SKM-1 treated with dmso at 0.1 percent for 144 hours (cell line): ENCODE data around the gene LIME1.
"Not testable (repeated sequence)": the region's sequence is repeated elsewhere in the genome, so short reads cannot be mapped to it uniquely, and the experiment has no call there.

Source experiments
- DNase-seq: peaks from one replicate; lab custom pipeline; 2025; ENCODE audit not compliant: unreplicated experiment; lab: John Stamatoyannopoulos, UW

The LIME1 gene

GRCh38 chr20:63771046-63771707 is 34.7 kb downstream of the LIME1 start:
- no peak for DNase-seq

- DNase-seq = no peak
These were observed 36.5 kb downstream of the LIME1 start for GRCh38 chr20:63772781-63773518.

GRCh38 chr20:63773571-63774241 is 37.2 kb downstream of the LIME1 start:
- DNase-seq = no peak

- no peak for DNase-seq
These were observed 37.8 kb downstream of the LIME1 start for GRCh38 chr20:63774306-63774705.

- DNase-seq = peak; percentile 12
These were observed 38.9 kb downstream of the LIME1 start for GRCh38 chr20:63775096-63775978.

- DNase-seq = not testable (repeated sequence)
These were observed 40.4 kb downstream of the LIME1 start for GRCh38 chr20:63776875-63777274.

GRCh38 chr20:63777614-63778013 is 41.1 kb downstream of the LIME1 start:
- no peak for DNase-seq

- DNase-seq = no peak
These were observed 41.7 kb downstream of the LIME1 start for GRCh38 chr20:63778034-63778752.

- DNase-seq = no peak
These were observed 42.4 kb downstream of the LIME1 start for GRCh38 chr20:63778857-63779256.

- DNase-seq = no peak
These were observed 44.7 kb downstream of the LIME1 start for GRCh38 chr20:63781181-63781580.

- DNase-seq = no peak
These were observed 45.6 kb downstream of the LIME1 start for GRCh38 chr20:63782051-63782471.

- DNase-seq = no peak
These were observed 46.1 kb downstream of the LIME1 start for GRCh38 chr20:63782521-63782971.

GRCh38 chr20:63783970-63784369 is 47.5 kb downstream of the LIME1 start:
- no peak for DNase-seq

GRCh38 chr20:63785691-63786131 is 49.2 kb downstream of the LIME1 start:
- no peak for DNase-seq

GRCh38 chr20:63787302-63787701 is 50.8 kb downstream of the LIME1 start:
- no peak for DNase-seq

GRCh38 chr20:63787749-63788148 is 51.3 kb downstream of the LIME1 start:
- DNase-seq = no peak
